PC-3 (cell line): ENCODE results near the gene TOP3A.

Experiments used
- EZH2 ChIP-seq: fragments of 300-600 bp; sonication (generic); IDR thresholded peaks from one replicate; pipeline ENCODE4 v1.6.1; 2017; ENCODE audit warnings: antibody characterized with exemption, mild to moderate bottlenecking, low read length; ENCODE audit not compliant: unreplicated experiment
- TF ChIP-seq, protein P1 (sequence below): fragments of 300-600 bp; sonication (generic); conservative IDR thresholded peaks from 2 replicates; pipeline ENCODE4 v1.5.1; 2017; ENCODE audit warnings: antibody characterized with exemption, low read depth, mild to moderate bottlenecking, low read length

DNA sequence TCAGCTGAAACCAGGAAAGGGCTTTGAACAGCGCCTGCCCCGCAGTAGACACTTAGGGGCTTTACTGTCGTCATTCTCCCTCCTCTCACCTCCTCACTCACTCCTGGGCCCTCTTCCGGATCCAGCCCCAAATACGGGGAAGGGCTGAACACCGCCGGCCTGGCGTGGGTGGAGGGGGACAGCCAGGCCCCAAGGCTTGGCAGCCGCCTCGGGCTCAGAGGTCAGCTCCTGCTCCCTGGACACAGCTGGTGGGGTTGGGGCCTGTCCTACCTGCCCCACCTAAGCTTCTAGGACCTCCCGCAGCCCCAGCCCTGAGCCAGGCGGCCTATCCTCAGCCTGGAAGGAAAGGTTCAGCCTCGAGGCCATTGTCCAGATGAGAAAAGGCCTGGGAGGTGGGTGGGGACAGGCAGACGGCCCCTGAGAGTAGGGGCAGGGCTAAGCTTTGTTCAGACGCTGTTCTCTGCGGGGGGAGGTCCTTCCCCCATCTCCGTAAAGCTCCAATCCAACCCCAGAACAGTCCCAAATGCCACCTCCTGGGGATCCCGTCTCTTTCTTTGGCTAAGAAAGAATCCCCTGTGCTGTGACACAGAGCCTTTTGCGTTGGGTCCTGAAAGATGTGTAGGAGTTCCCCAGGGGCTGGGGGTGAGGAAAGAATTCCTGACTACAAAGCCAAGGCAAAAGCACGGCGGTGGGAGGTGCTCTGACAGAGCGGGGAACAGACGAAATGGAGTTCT lies 90.2 kb downstream of the TOP3A start:
- TF ChIP-seq, protein P1, sequence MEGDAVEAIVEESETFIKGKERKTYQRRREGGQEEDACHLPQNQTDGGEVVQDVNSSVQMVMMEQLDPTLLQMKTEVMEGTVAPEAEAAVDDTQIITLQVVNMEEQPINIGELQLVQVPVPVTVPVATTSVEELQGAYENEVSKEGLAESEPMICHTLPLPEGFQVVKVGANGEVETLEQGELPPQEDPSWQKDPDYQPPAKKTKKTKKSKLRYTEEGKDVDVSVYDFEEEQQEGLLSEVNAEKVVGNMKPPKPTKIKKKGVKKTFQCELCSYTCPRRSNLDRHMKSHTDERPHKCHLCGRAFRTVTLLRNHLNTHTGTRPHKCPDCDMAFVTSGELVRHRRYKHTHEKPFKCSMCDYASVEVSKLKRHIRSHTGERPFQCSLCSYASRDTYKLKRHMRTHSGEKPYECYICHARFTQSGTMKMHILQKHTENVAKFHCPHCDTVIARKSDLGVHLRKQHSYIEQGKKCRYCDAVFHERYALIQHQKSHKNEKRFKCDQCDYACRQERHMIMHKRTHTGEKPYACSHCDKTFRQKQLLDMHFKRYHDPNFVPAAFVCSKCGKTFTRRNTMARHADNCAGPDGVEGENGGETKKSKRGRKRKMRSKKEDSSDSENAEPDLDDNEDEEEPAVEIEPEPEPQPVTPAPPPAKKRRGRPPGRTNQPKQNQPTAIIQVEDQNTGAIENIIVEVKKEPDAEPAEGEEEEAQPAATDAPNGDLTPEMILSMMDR = no peak
- TF ChIP-seq EZH2 = no peak
